Measurements from ENCODE around the gene INSYN2A. TPM values are rescaled to one million over a fixed set of nuclear protein-coding genes. Genes with fewer than 3 reads are reported as not detected.

The INSYN2A gene
- total and polyA plus RNA-seq, 2 donors (not counting 3 experiments of a cell fraction or from before 2014, with no cell fraction given): 0.04 to 0.07 TPM

DNA sequence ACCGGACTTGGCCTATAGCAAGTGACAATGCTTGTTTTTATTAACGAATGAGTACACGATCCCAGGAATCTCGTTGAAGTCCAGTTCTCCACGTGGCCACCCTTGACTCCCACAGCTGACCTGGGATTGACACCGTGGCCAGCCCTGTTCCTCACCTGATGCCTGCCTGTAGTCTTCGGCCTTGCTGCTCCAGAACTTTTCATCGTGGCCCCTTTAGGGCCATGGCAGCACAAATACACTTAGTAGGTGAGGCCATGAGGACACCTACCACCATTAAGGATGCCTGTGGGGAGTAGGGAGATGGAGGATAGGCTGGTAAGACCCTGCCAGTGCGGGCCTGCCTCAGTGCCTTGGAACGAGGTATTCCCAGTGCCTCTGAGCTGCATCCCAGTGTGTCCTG, 30.6 kb upstream of the INSYN2A start:
- TF ChIP-seq MYC (IDR thresholded peaks at IDR 0.05; ENCODE audit: low read depth, low read length) (no peak), FOS (IDR thresholded peaks at IDR 0.05; ENCODE audit: borderline replicate concordance, insufficient read depth, low read length) (no peak), POLR2A (IDR thresholded peaks at IDR 0.05; ENCODE audit: low read depth, low read length) (no peak), POLR2AphosphoS5 (IDR thresholded peaks at IDR 0.05; ENCODE audit: insufficient read depth, low read depth, low read length) (no peak), GATA2 (IDR thresholded peaks at IDR 0.05; ENCODE audit: insufficient read depth, insufficient read length, low read depth, low read length) (no peak), JUN (IDR thresholded peaks at IDR 0.05; ENCODE audit: borderline replicate concordance, insufficient read depth, insufficient read length, low read depth) (no peak), EZH2 (IDR thresholded peaks at IDR 0.05; ENCODE audit: borderline replicate concordance, low read depth, low read length, severe bottlenecking) (no peak)
- TF ChIP-seq, protein P1, sequence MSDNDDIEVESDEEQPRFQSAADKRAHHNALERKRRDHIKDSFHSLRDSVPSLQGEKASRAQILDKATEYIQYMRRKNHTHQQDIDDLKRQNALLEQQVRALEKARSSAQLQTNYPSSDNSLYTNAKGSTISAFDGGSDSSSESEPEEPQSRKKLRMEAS (IDR thresholded peaks at IDR 0.05; ENCODE audit: insufficient read depth, insufficient read length): no peak
- TF ChIP-seq, protein P2, sequence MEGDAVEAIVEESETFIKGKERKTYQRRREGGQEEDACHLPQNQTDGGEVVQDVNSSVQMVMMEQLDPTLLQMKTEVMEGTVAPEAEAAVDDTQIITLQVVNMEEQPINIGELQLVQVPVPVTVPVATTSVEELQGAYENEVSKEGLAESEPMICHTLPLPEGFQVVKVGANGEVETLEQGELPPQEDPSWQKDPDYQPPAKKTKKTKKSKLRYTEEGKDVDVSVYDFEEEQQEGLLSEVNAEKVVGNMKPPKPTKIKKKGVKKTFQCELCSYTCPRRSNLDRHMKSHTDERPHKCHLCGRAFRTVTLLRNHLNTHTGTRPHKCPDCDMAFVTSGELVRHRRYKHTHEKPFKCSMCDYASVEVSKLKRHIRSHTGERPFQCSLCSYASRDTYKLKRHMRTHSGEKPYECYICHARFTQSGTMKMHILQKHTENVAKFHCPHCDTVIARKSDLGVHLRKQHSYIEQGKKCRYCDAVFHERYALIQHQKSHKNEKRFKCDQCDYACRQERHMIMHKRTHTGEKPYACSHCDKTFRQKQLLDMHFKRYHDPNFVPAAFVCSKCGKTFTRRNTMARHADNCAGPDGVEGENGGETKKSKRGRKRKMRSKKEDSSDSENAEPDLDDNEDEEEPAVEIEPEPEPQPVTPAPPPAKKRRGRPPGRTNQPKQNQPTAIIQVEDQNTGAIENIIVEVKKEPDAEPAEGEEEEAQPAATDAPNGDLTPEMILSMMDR (IDR thresholded peaks at IDR 0.05; ENCODE audit: extremely low read depth in 1 of 2, insufficient read depth in 1 of 2, low read depth in 1 of 2, low read length in 2 of 2): no peak
- intact Hi-C loops (cut with micrococcal nuclease): no loop called here
- ChIA-PET CTCF (no interaction called here), POLR2A (no interaction called here)
- Histone ChIP-seq H3K4me2 (ENCODE audit: insufficient read depth, low read length) (no peak overlapping the region), H4K20me1 (replicated peaks; ENCODE audit: control insufficient read depth, extremely low read depth, insufficient read depth, low read length) (no peaks in the 10 kb centered on the region), H3K9me3 (replicated peaks; ENCODE audit: control insufficient read depth, insufficient read depth, low read length) (no peaks in the 10 kb centered on the region), H3K4me1 (ENCODE audit: control insufficient read depth, extremely low read depth, insufficient read depth, low read length) (no peaks in the 10 kb centered on the region), H3K79me2 (ENCODE audit: control insufficient read depth, insufficient read depth, low read length) (no peaks in the 10 kb centered on the region), H3K9me1 (replicated peaks; ENCODE audit: control insufficient read depth, extremely low read depth, insufficient read depth, low read length) (no peaks in the 10 kb centered on the region), H3K27ac (ENCODE audit: insufficient read depth, low read depth, low read length) (no peak overlapping the region), H2AFZ (ENCODE audit: low read depth, low read length) (no peak overlapping the region), H3K27me3 (ENCODE audit: control insufficient read depth in 2 of 2, insufficient read depth in 2 of 2, low read length in 2 of 2) (no peaks in the 10 kb centered on the region), H3K4me3 (replicated peaks in 1 of 3; ENCODE audit: insufficient read depth in 1 of 3, low read depth in 1 of 3, low read length in 3 of 3) (no peak overlapping the region), H3K36me3 (ENCODE audit: control insufficient read depth in 2 of 2, extremely low read depth in 1 of 2, insufficient read depth in 2 of 2, low read length in 2 of 2) (no peaks in the 10 kb centered on the region), H3K9ac (replicated peaks; ENCODE audit: extremely low read depth, insufficient read depth, low read length) (no peak overlapping the region)
- dilution Hi-C loops (cut with MboI; ENCODE audit: extremely low pct_ligation_motif_present, low sequenced_read_pairs): no loop called here
- DNase-seq (ENCODE audit: low read depth, low spot score): no peak
- no TSS peak for BruUV-seq (replicated peaks)
- no peak for FAIRE-seq
